Breast epithelium (tissue), 4 donors: Measurements from ENCODE around the gene DDR1. TPM values are rescaled to one million over a fixed set of nuclear protein-coding genes. Genes with fewer than 3 reads are reported as not detected.

Experiments
- DNase-seq, 2 donors: peaks; one replicate each; pipeline ENCODE4 v3.0.0-alpha.2; 2019; ENCODE audit warnings: low spot score in 2 of 2
- H3K27ac ChIP-seq, 2 donors: fragments of 200-600 bp; sonication (generic) in 1 of 2; one replicate each; pipeline ENCODE4 v1.5.1; 2016 to 2019; ENCODE audit warnings: mild to moderate bottlenecking in 1 of 2
- H3K27me3 ChIP-seq, 2 donors: fragments of 200-600 bp; sonication (generic) in 1 of 2; one replicate each; pipeline versions ENCODE4 v1.5.1 to v1.6.0; 2017 to 2019; ENCODE audit warnings: control low read depth in 1 of 2, mild to moderate bottlenecking in 1 of 2
- H3K36me3 ChIP-seq: fragments of 200-600 bp; one replicate; pipeline ENCODE4 v1.5.1; 2019
- H3K4me1 ChIP-seq, 2 donors: fragments of 200-600 bp; sonication (generic); one replicate each; pipeline ENCODE4 v1.5.1; 2016 to 2019; ENCODE audit warnings: control low read depth in 1 of 2
- H3K4me3 ChIP-seq, 3 donors: fragments of 200-600 bp; sonication (generic); 1 replicate in 2 of 3; 2 replicates in 1 of 3; pipeline ENCODE4 v1.5.1; 2016 to 2019; ENCODE audit warnings: mild to moderate bottlenecking in 3 of 3, moderate library complexity in 2 of 3
- H3K9me3 ChIP-seq, 2 donors: fragments of 200-600 bp; sonication (generic) in 1 of 2; one replicate each; pipeline ENCODE4 v1.5.1; 2016 to 2019; ENCODE audit warnings: control low read depth in 1 of 2
- CTCF ChIP-seq, 3 donors: fragments of 450-650 bp; IDR thresholded peaks; one replicate each; pipeline ENCODE4 v1.5.1; 2016 to 2017; ENCODE audit warnings: antibody characterized with exemption in 3 of 3, mild to moderate bottlenecking in 3 of 3, moderate library complexity in 3 of 3
- POLR2A ChIP-seq: fragments of 450-650 bp; IDR thresholded peaks from one replicate; pipeline ENCODE4 v1.6.1; 2016; ENCODE audit warnings: antibody characterized with exemption, mild to moderate bottlenecking, moderate library complexity
- POLR2AphosphoS5 ChIP-seq, 3 donors: sonication (generic); formaldehyde crosslinking; IDR thresholded peaks; one replicate each; pipeline ENCODE4 v1.6.1; 2017; ENCODE audit warnings: antibody characterized with exemption in 3 of 3
- intact Hi-C: fragments of 100-400 bp; cut with DNase I; formaldehyde crosslinking; loops from one replicate; pipeline ENCODE4 v1.15.1; 2023; ENCODE audit warnings: low total_unique reads
- total RNA-seq, 3 donors: library from RNA; depleted of rRNA; stranded (reverse); fragments of >200 nt; gene quantifications; one replicate each; pipeline ENCODE4 v1.1.0, GENCODE V29; 2016

The DDR1 gene
- 100 to 1,000 TPM in 1 of 3 donors, 10 to 100 TPM in 2; 18.1 to 149 (median 72.1) TPM for total RNA-seq

GRCh38 chr6:30883685-30884520, at the start of gene DDR1:
Gene DDR1, plus strand, starts transcription at chr6:30884519. Its CDS starts 4,211 bp downstream, at chr6:30888730.
- intact Hi-C loops, result no loop called here
- Histone ChIP-seq H3K36me3 (no peaks in the 10 kb centered on the region), H3K27me3 (no peaks in the 10 kb centered on the region), H3K9me3 (no peaks in the 10 kb centered on the region), H3K4me3 (peak within 1 kb of the TSS; percentile 71 to 93 (median 84)), H3K27ac (peak within 1 kb of the TSS; percentile 98), H3K4me1 (peaks cover 7 to 12% of the 10 kb centered on the region in 2 donors)
- peak; percentile 27 for TF ChIP-seq POLR2A
- peak in 2 of 3 donors; percentile 40 to 67 for TF ChIP-seq POLR2AphosphoS5 (IDR thresholded peaks at IDR 0.05)
- TF ChIP-seq CTCF (IDR thresholded peaks at IDR 0.05), result peak in 1 of 3 donors; percentile 38
- peak; percentile 87 to 91 for DNase-seq

- TF ChIP-seq CTCF (IDR thresholded peaks at IDR 0.05) (no peak), POLR2AphosphoS5 (IDR thresholded peaks at IDR 0.05) (no peak), POLR2A (no peak)
- H3K27me3 ChIP-seq, result no peaks in the 10 kb centered on the region
- no peaks in the 10 kb centered on the region for H3K4me1 ChIP-seq
- intact Hi-C loops, result no loop called here
- no peak overlapping the region for H3K4me3 ChIP-seq
- H3K36me3 ChIP-seq, result no peaks in the 10 kb centered on the region
- DNase-seq, result no peak
- H3K9me3 ChIP-seq, result no peaks in the 10 kb centered on the region
- H3K27ac ChIP-seq, result no peak overlapping the region
Observed at GRCh38 chr6:30834646-30835045, 49.7 kb upstream of the DDR1 start.

GRCh38 chr6:30835576-30835975, 48.7 kb upstream of the DDR1 start:
- H3K27ac ChIP-seq, result no peak overlapping the region
- no peaks in the 10 kb centered on the region for H3K27me3 ChIP-seq
- intact Hi-C loops, result no loop called here
- DNase-seq, result no peak
- no peak overlapping the region for H3K4me3 ChIP-seq
- no peaks in the 10 kb centered on the region for H3K9me3 ChIP-seq
- TF ChIP-seq CTCF (IDR thresholded peaks at IDR 0.05) (no peak), POLR2AphosphoS5 (IDR thresholded peaks at IDR 0.05) (no peak), POLR2A (no peak)
- H3K4me1 ChIP-seq, result no peaks in the 10 kb centered on the region
- H3K36me3 ChIP-seq, result no peaks in the 10 kb centered on the region

- Histone ChIP-seq H3K4me1 (no peaks in the 10 kb centered on the region), H3K27ac (no peak overlapping the region), H3K27me3 (no peaks in the 10 kb centered on the region), H3K36me3 (no peaks in the 10 kb centered on the region), H3K4me3 (no peak overlapping the region), H3K9me3 (no peaks in the 10 kb centered on the region)
- DNase-seq, result peak in 1 of 2 donors; percentile 43
- TF ChIP-seq CTCF (IDR thresholded peaks at IDR 0.05) (no peak), POLR2A (no peak), POLR2AphosphoS5 (IDR thresholded peaks at IDR 0.05) (no peak)
- intact Hi-C loops, result no loop called here
Observed at GRCh38 chr6:30836431-30836866, 47.9 kb upstream of the DDR1 start.

GRCh38 chr6:30836957-30837356, 47.4 kb upstream of the DDR1 start:
- H3K36me3 ChIP-seq, result no peaks in the 10 kb centered on the region
- no peaks in the 10 kb centered on the region for H3K9me3 ChIP-seq
- no peaks in the 10 kb centered on the region for H3K27me3 ChIP-seq
- no peak for DNase-seq
- H3K4me3 ChIP-seq, result no peak overlapping the region
- H3K4me1 ChIP-seq, result no peaks in the 10 kb centered on the region
- no peak for TF ChIP-seq CTCF (IDR thresholded peaks at IDR 0.05)
- TF ChIP-seq POLR2AphosphoS5 (IDR thresholded peaks at IDR 0.05), result no peak
- TF ChIP-seq POLR2A, result no peak
- intact Hi-C loops, result no loop called here
- no peak overlapping the region for H3K27ac ChIP-seq
